HepG2 (cell line): ENCODE measurements around the gene HYOU1. TPM values are rescaled to one million over a fixed set of nuclear protein-coding genes. Genes with fewer than 3 reads are reported as not detected.
A peak's percentile ranks its signal among the peaks of the same experiment; 100 is the strongest.

Source experiments
- AHR ChIP-seq: IDR thresholded peaks from 2 replicates; pipeline ENCODE4 v1.6.1; 2018; ENCODE audit warnings: missing genetic modification reagents, missing compliant biosample characterization
- ATF6 ChIP-seq: sonication (generic); formaldehyde crosslinking; conservative IDR thresholded peaks from 2 replicates; pipeline ENCODE4 v1.4.0; 2020; ENCODE audit warnings: missing genetic modification reagents
- ATF7 ChIP-seq, 2 experiments: fragments of 450-650 bp in 1 of 2; sonication (generic) in 1 of 2; formaldehyde crosslinking in 1 of 2; IDR thresholded peaks; 2 replicates each; pipeline versions ENCODE4 v1.4.0 to v1.6.1; 2016 to 2020; ENCODE audit warnings: antibody characterized with exemption in 1 of 2, mild to moderate bottlenecking in 1 of 2, missing genetic modification reagents in 1 of 2
- ATRX ChIP-seq: sonication (generic); formaldehyde crosslinking; IDR thresholded peaks from 2 replicates; pipeline ENCODE4 v1.4.0; 2020; ENCODE audit warnings: missing genetic modification reagents, borderline replicate concordance
- ELF1 ChIP-seq: sonication (generic); formaldehyde crosslinking; IDR thresholded peaks from 2 replicates; pipeline ENCODE4 v1.4.0; 2020; ENCODE audit warnings: missing genetic modification reagents
- ETV5 ChIP-seq: IDR thresholded peaks from 2 replicates; pipeline ENCODE4 v1.6.1; 2018; ENCODE audit warnings: missing biosample characterization, missing genetic modification reagents, inconsistent platforms, borderline replicate concordance
- JDP2 ChIP-seq: sonication (generic); formaldehyde crosslinking; IDR thresholded peaks from 2 replicates; pipeline ENCODE4 v1.8.1; 2022; ENCODE audit warnings: missing genetic modification reagents, borderline replicate concordance
- KDM4B ChIP-seq: sonication (generic); formaldehyde crosslinking; IDR thresholded peaks from 2 replicates; pipeline ENCODE4 v1.4.0; 2020; ENCODE audit warnings: missing genetic modification reagents
- MBNL3 ChIP-seq: fragments of 250-450 bp; sonication (Bioruptor Pico); conservative IDR thresholded peaks from 2 replicates; pipeline ENCODE4 v1.8.0; 2022; ENCODE audit warnings: mild to moderate bottlenecking, inconsistent platforms
- MEF2D ChIP-seq: sonication (generic); formaldehyde crosslinking; IDR thresholded peaks from 2 replicates; pipeline ENCODE4 v1.5.1; 2020; ENCODE audit warnings: mild to moderate bottlenecking, missing genetic modification reagents
- NCOA5 ChIP-seq: sonication (generic); formaldehyde crosslinking; IDR thresholded peaks from 2 replicates; pipeline ENCODE4 v1.4.0; 2020; ENCODE audit warnings: missing genetic modification reagents
- RFX1 ChIP-seq: fragments of 450-650 bp; IDR thresholded peaks from 2 replicates; pipeline ENCODE4 v1.6.1; 2017
- RXRA ChIP-seq: sonication (generic); formaldehyde crosslinking; IDR thresholded peaks from 2 replicates; pipeline ENCODE4 v1.5.1; 2020; ENCODE audit warnings: missing genetic modification reagents
- SOX6 ChIP-seq, 2 experiments: fragments of 450-650 bp in 1 of 2; sonication (generic) in 1 of 2; formaldehyde crosslinking in 1 of 2; IDR thresholded peaks; 2 replicates each; pipeline versions ENCODE4 v1.4.0 to v1.6.1; 2017 to 2020; ENCODE audit warnings: antibody characterized with exemption in 1 of 2, mild to moderate bottlenecking in 1 of 2, missing genetic modification reagents in 1 of 2
- SRF ChIP-seq: IDR thresholded peaks from 2 replicates; pipeline ENCODE4 v1.6.1; 2011; ENCODE audit warnings: mild to moderate bottlenecking, low read depth, low read length, moderate library complexity
- THAP11 ChIP-seq: IDR thresholded peaks from 2 replicates; pipeline ENCODE4 v1.6.1; 2016; ENCODE audit warnings: missing biosample characterization, missing genetic modification reagents
- ZIK1 ChIP-seq: sonication (generic); formaldehyde crosslinking; IDR thresholded peaks from 2 replicates; pipeline ENCODE4 v1.5.0; 2020; ENCODE audit warnings: mild to moderate bottlenecking, low read depth, missing genetic modification reagents, borderline replicate concordance
- ZNF20 ChIP-seq: sonication (generic); formaldehyde crosslinking; IDR thresholded peaks from 2 replicates; pipeline ENCODE4 v1.4.0; 2020; ENCODE audit warnings: mild to moderate bottlenecking, moderate library complexity, missing genetic modification reagents
- ZNF460 ChIP-seq: sonication (generic); formaldehyde crosslinking; IDR thresholded peaks from 2 replicates; pipeline ENCODE4 v1.5.1; 2020; ENCODE audit warnings: missing genetic modification reagents, mild to moderate bottlenecking, borderline replicate concordance
- ZNF513 ChIP-seq: sonication (generic); formaldehyde crosslinking; conservative IDR thresholded peaks from 2 replicates; pipeline ENCODE4 v1.5.0; 2020; ENCODE audit warnings: missing genetic modification reagents
- ZNF644 ChIP-seq: IDR thresholded peaks from 2 replicates; pipeline ENCODE4 v1.6.1; 2016; ENCODE audit warnings: low read depth
- ZNF766 ChIP-seq: sonication (generic); formaldehyde crosslinking; IDR thresholded peaks from 2 replicates; pipeline ENCODE4 v1.5.0; 2020; ENCODE audit warnings: missing genetic modification reagents, borderline replicate concordance
- ZSCAN25 ChIP-seq: sonication (generic); formaldehyde crosslinking; IDR thresholded peaks from 2 replicates; pipeline ENCODE4 v1.8.0; 2022; ENCODE audit warnings: mild to moderate bottlenecking, missing genetic modification reagents
- polyA plus RNA-seq, 8 experiments: library from polyadenylated mRNA; depleted of rRNA in 3 of 8; stranded (reverse) in 7 of 8; unstranded in 1 of 8; fragments of >200 nt; fragmentation: Illumina TruSeq in 4 of 8; extraction: Trizol in 4 of 8; gene quantifications; 2 replicates each; pipeline versions ENCODE4 v1.2.1 to v1.2.3, GENCODE V29; 2011 to 2016; ENCODE audit warnings: low read depth in 4 of 8, missing spikeins in 1 of 8, mixed read lengths in 1 of 8; ENCODE audit not compliant: insufficient read depth in 1 of 8
- total RNA-seq, 5 experiments: library from RNA; depleted of rRNA; stranded (reverse); fragments of >200 nt; fragmentation: Illumina TruSeq; extraction: Trizol; gene quantifications; 2 replicates each; pipeline ENCODE4 v1.2.3, GENCODE V29; 2016; ENCODE audit warnings: low read depth in 1 of 5
- TF ChIP-seq, protein P1 (sequence below): sonication (generic); formaldehyde crosslinking; IDR thresholded peaks from 2 replicates; pipeline ENCODE4 v1.4.0; 2020; ENCODE audit warnings: mild to moderate bottlenecking, missing genetic modification reagents

The HYOU1 gene
- total and polyA plus RNA-seq, 2 of the 13 experiments (the other 11 are each of a cell fraction or from before 2014, with no cell fraction given) = 127 to 155 TPM

DNA sequence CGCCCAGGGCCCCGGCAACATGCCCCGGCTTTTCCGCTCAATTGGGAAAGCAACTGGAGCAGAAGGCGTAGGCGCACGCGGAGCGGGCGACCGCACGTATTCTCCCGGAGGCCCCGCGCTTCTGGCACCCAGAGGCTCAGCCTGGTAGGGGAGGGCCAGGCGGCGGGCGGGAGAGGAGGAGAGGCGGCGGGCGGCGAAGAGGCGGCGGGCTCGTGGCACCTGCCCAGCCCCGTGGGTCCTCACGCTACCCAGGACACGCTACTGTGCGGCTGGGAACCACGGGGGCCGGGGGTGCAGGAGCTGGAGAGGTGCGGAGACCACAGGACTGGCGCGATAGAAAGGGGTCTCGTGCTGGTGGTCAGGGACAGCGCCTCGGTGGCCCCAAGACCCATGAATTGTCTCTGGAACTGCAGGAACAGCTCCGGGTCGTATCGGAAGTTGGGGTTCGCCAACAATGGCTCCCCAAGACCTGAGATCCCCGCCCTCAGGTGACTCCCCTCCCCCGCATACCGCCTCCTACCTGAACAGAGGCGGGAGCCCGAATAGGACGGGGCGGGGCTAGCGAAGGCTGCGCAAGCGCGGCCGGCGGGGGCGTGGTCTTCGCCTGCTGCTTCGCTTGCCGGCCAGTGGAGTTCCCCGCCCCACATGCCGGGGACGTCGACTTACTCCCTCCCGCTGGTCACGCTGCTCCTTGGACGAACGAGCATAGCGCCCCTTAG lies 26.5 kb downstream of the HYOU1 start, which contains the start of gene SLC37A4 (continued):
- TF ChIP-seq ZNF513 (CRISPR knock-in tag) (no peak), SOX6 (IDR thresholded peaks at IDR 0.05) (no peak), SOX6 (CRISPR knock-in tag; IDR thresholded peaks at IDR 0.05) (peak; percentile 66; the same call in 1 of the 2 replicates), ATF7 (IDR thresholded peaks at IDR 0.05) (no peak), ATF7 (CRISPR knock-in tag; IDR thresholded peaks at IDR 0.05) (no peak), KDM4B (CRISPR knock-in tag) (0 out of 2 replicates have a peak, but pooled peaks have one; percentile 13), ELF1 (CRISPR knock-in tag) (peak; percentile 57), NCOA5 (CRISPR knock-in tag) (no peak), ETV5 (CRISPR knock-in tag) (peak; percentile 53), ZSCAN25 (CRISPR knock-in tag) (peak; percentile 55; the same call in 1 of the 2 replicates), SRF (0 out of 2 replicates have a peak, but pooled peaks have one; percentile 38), RFX1 (no peak), ZIK1 (peak; percentile 84), ATF6 (CRISPR knock-in tag) (peak; percentile 89; the same call in 1 of the 2 replicates), MBNL3 (CRISPR knock-in tag) (no peak), THAP11 (CRISPR knock-in tag) (peak; percentile 78), ZNF766 (CRISPR knock-in tag) (peak; percentile 91; the same call in 1 of the 2 replicates), ZNF644 (CRISPR knock-in tag) (0 out of 2 replicates have a peak, but pooled peaks have one; percentile 33), AHR (CRISPR knock-in tag) (0 out of 2 replicates have a peak, but pooled peaks have one; percentile 58), ATRX (CRISPR knock-in tag) (no peak), ZNF460 (no peak), JDP2 (CRISPR knock-in tag) (no peak), ZNF20 (no peak), MEF2D (peak; percentile 68; the same call in 1 of the 2 replicates), RXRA (CRISPR knock-in tag) (peak; percentile 67)
- TF ChIP-seq, protein P1, sequence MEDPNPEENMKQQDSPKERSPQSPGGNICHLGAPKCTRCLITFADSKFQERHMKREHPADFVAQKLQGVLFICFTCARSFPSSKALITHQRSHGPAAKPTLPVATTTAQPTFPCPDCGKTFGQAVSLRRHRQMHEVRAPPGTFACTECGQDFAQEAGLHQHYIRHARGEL = no peak
